GM12878 (cell line): ENCODE results near the gene JADE2. TPM values are rescaled to one million over a fixed set of nuclear protein-coding genes. Genes with fewer than 3 reads are reported as not detected.

Experiments
- ATAC-seq: fragments of 200-7000 bp; cut with Tn5 transposase; 3 replicates; pipeline ENCODE4 v1.9.1; 2020; ENCODE audit warnings: mild to moderate bottlenecking, moderate library complexity
- BruUV-seq: library from RNA; stranded (reverse); fragments of 400-500 nt; replicated peaks from 2 replicates; lab custom pipeline; 2021; lab: Mats Ljungman, UMichigan
- CTCF ChIA-PET: fragments of 300-600 bp; sonication (Branson Sonifier 250); formaldehyde crosslinking; extraction: SDS; loops from one replicate; lab custom pipeline; 2021; ENCODE audit warnings: inconsistent platforms; lab: Yijun Ruan, JAX
- POLR2A ChIA-PET: fragments of 350-600 bp; formaldehyde crosslinking; extraction: SDS; loops from one replicate; lab custom pipeline; 2021; ENCODE audit warnings: inconsistent platforms; lab: Charles Lee
- RAD21 ChIA-PET: fragments of 300-600 bp; sonication (Branson Sonifier 250); formaldehyde crosslinking; loops from one replicate; lab custom pipeline; 2023; ENCODE audit warnings: antibody characterized with exemption; ENCODE audit not compliant: unreplicated experiment; lab: Charles Lee
- SMC1A ChIA-PET: fragments of 300-600 bp; sonication (Branson Sonifier 250); formaldehyde crosslinking; loops from one replicate; lab custom pipeline; 2023; ENCODE audit not compliant: unreplicated experiment, uncharacterized antibody; lab: Charles Lee
- DNase-seq: peaks from one replicate; pipeline ENCODE4 v3.0.0-alpha.2; 2011; ENCODE audit warnings: low read depth, low spot score
- FAIRE-seq: peaks from 3 replicates; lab custom pipeline; 2011; peaks lifted over from hg19 to GRCh38; lab: Jason Lieb, UNC
- H2AFZ ChIP-seq: 2 replicates; pipeline ENCODE4 v1.6.0; 2011; ENCODE audit warnings: low read depth, low read length, control low read depth; ENCODE audit not compliant: control insufficient read depth
- H3K27ac ChIP-seq: 2 replicates; pipeline ENCODE4 v1.5.1; 2011; ENCODE audit warnings: control low read depth; ENCODE audit not compliant: control insufficient read depth, insufficient read depth
- H3K27me3 ChIP-seq, 2 experiments: replicated peaks in 1 of 2; 2 replicates each; pipeline versions ENCODE4 v1.6.0 to v1.6.1; 2011; ENCODE audit warnings: low read length in 1 of 2; ENCODE audit not compliant: control insufficient read depth in 2 of 2, insufficient read depth in 2 of 2
- H3K36me3 ChIP-seq, 2 experiments: 2 replicates each; pipeline ENCODE4 v1.5.1; 2011; ENCODE audit warnings: low read length in 1 of 2; ENCODE audit not compliant: control insufficient read depth in 2 of 2, insufficient read depth in 2 of 2
- H3K4me1 ChIP-seq: 2 replicates; pipeline ENCODE4 v1.6.1; 2011; ENCODE audit warnings: mild to moderate bottlenecking, low read length, moderate library complexity, mixed read lengths; ENCODE audit not compliant: control insufficient read depth, insufficient read depth
- H3K4me2 ChIP-seq: 2 replicates; pipeline ENCODE4 v1.6.0; 2011; ENCODE audit warnings: control low read depth; ENCODE audit not compliant: control insufficient read depth, insufficient read depth
- H3K4me3 ChIP-seq: fragments of 200-600 bp; sonication (generic); 2 replicates; pipeline ENCODE4 v1.5.1; 2016
- H3K79me2 ChIP-seq: 2 replicates; pipeline ENCODE4 v1.6.0; 2011; ENCODE audit warnings: low read length; ENCODE audit not compliant: control insufficient read depth, insufficient read depth
- H3K9ac ChIP-seq: 2 replicates; pipeline ENCODE4 v1.8.0; 2011; ENCODE audit warnings: low read length, control low read depth, mixed read lengths; ENCODE audit not compliant: control insufficient read depth, insufficient read depth
- H3K9me3 ChIP-seq: replicated peaks from 3 replicates; pipeline ENCODE4 v1.5.1; 2011; ENCODE audit warnings: mild to moderate bottlenecking, low read length; ENCODE audit not compliant: control insufficient read depth, insufficient read depth
- H4K20me1 ChIP-seq: 2 replicates; pipeline ENCODE4 v1.6.0; 2011; ENCODE audit not compliant: control insufficient read depth, insufficient read depth
- ATF2 ChIP-seq: IDR thresholded peaks from 2 replicates; pipeline ENCODE4 v1.6.1; 2012; ENCODE audit warnings: low read length, inconsistent platforms
- BMI1 ChIP-seq: fragments of 450-650 bp; IDR thresholded peaks from 2 replicates; pipeline ENCODE4 v1.6.1; 2016; ENCODE audit warnings: mild to moderate bottlenecking, moderate library complexity, borderline replicate concordance
- CBFB ChIP-seq: IDR thresholded peaks from 2 replicates; pipeline ENCODE4 v1.6.1; 2016; ENCODE audit warnings: antibody characterized with exemption, low read depth
- MLLT1 ChIP-seq: fragments of 450-650 bp; IDR thresholded peaks from 2 replicates; pipeline ENCODE4 v1.6.1; 2016; ENCODE audit warnings: mild to moderate bottlenecking
- NFYB ChIP-seq: IDR thresholded peaks from 2 replicates; pipeline ENCODE4 v1.6.1; 2011; ENCODE audit warnings: low read depth, mild to moderate bottlenecking, low read length, improper control_type of control experiment, moderate library complexity; ENCODE audit not compliant: insufficient read depth
- PAX5 ChIP-seq: IDR thresholded peaks from 2 replicates; pipeline ENCODE4 v1.6.1; 2011; ENCODE audit warnings: low read depth, low read length, borderline replicate concordance
- PBX3 ChIP-seq: IDR thresholded peaks from 2 replicates; pipeline ENCODE4 v1.6.1; 2011; ENCODE audit warnings: mild to moderate bottlenecking, low read depth, low read length, moderate library complexity; ENCODE audit not compliant: insufficient replicate concordance
- POLR2AphosphoS2 ChIP-seq: IDR thresholded peaks from 2 replicates; pipeline ENCODE4 v1.6.1; 2011; ENCODE audit warnings: low read depth, mild to moderate bottlenecking, low read length, improper control_type of control experiment, moderate library complexity
- PRDM15 ChIP-seq: fragments of 450-650 bp; formaldehyde crosslinking; IDR thresholded peaks from 2 replicates; pipeline ENCODE4 v1.4.0; 2020; ENCODE audit warnings: mild to moderate bottlenecking, moderate library complexity
- RAD21 ChIP-seq: IDR thresholded peaks from 2 replicates; pipeline ENCODE4 v1.6.1; 2011; ENCODE audit warnings: mild to moderate bottlenecking, low read depth, low read length, moderate library complexity; ENCODE audit not compliant: insufficient read depth
- RELA ChIP-seq: fragments of 450-650 bp; IDR thresholded peaks from 2 replicates; pipeline ENCODE4 v1.8.0; 2014; ENCODE audit warnings: borderline replicate concordance; ENCODE audit not compliant: partially characterized antibody
- USF1 ChIP-seq: IDR thresholded peaks from 2 replicates; pipeline ENCODE4 v1.6.1; 2011; ENCODE audit warnings: borderline replicate concordance, low read depth, mild to moderate bottlenecking, moderate library complexity, mixed read lengths, low read length; ENCODE audit not compliant: insufficient read depth; ENCODE audit errors: extremely low read length
- WRNIP1 ChIP-seq: IDR thresholded peaks from 2 replicates; pipeline ENCODE4 v1.6.1; 2011; ENCODE audit warnings: low read depth, low read length, improper control_type of control experiment, borderline replicate concordance
- WGBS: methylation state at CpG from one replicate; pipeline ENCODE4 v1.1.6; 2016; ENCODE audit warnings: low lambda C conversion rate; ENCODE audit not compliant: insufficient replicate concordance, insufficient coverage; ENCODE audit errors: missing lambda C conversion rate; 5-methylcytosine and 5-hydroxymethylcytosine counted together
- in situ Hi-C: fragments of 300-500 bp; cut with MboI; formaldehyde crosslinking; loops from 9 replicates; pipeline ENCODE4 v1.14.3; 2018; ENCODE audit warnings: mixed read lengths
- intact Hi-C: fragments of 100-400 bp; cut with micrococcal nuclease; formaldehyde crosslinking; loops from one replicate; pipeline ENCODE4 v1.14.2; 2022; ENCODE audit not compliant: unreplicated experiment
- polyA plus RNA-seq, 11 experiments: library from polyadenylated mRNA; depleted of rRNA in 4 of 11; unstranded in 6 of 11; stranded (reverse) in 5 of 11; fragments of >200 nt; fragmentation: Nextera tagmentation in 4 of 11; fragmentation: Illumina TruSeq in 1 of 11; extraction: Ambion mirVana in 4 of 11; extraction: Trizol in 1 of 11; gene quantifications; 1 replicate in 1 of 11; 2 replicates in 10 of 11; pipeline versions ENCODE4 v1.2.1 to v1.2.3, GENCODE V29; 2011 to 2016; ENCODE audit warnings: inconsistent platforms in 2 of 11, missing spikeins in 2 of 11, low read depth in 1 of 11
- total RNA-seq, 4 experiments: library from RNA; depleted of rRNA in 3 of 4; stranded (reverse); fragments of >200 nt in 3 of 4; fragmentation: Illumina TruSeq in 1 of 4; extraction: Trizol in 1 of 4; gene quantifications; 2 replicates each; pipeline versions ENCODE4 v1.2.1 to v1.2.3, GENCODE V29; 2013 to 2021

The JADE2 gene
- total and polyA plus RNA-seq, 10 of the 15 experiments (the other 5 are each of a cell fraction or from before 2014, with no cell fraction given) = 1.5 to 67.0 (median 22.4) TPM

- TF ChIP-seq PRDM15 (CRISPR knock-in tag) = no peak
Measured at GRCh38 chr5:134559672-134560071, 34.2 kb downstream of the JADE2 start (continued).

GRCh38 chr5:134560698-134561097, 35.2 kb downstream of the JADE2 start:
- no peak for ATAC-seq
- no TSS peak for BruUV-seq
- peaks cover 15% of the 10 kb centered on the region for H3K79me2 ChIP-seq
- no peak overlapping the region for H3K9ac ChIP-seq
- no peak overlapping the region for H3K4me3 ChIP-seq
- H2AFZ ChIP-seq = no peak overlapping the region
- no peak overlapping the region for H3K4me2 ChIP-seq
- 99% methylated on average over 15 of the region's 15 CpGs for WGBS
- RAD21 ChIA-PET = interaction anchor here (0.5 kb wide), 1 partner anchor 176 kb away, joined by 3 read pairs; no protein-coding TSS in a partner anchor
- SMC1A ChIA-PET = interaction anchor here (1.0 to 1.3 kb wide), 2 partner anchors 28 to 257 kb away, joined by 3 to 7 read pairs; no protein-coding TSS in a partner anchor
- no peak overlapping the region for H3K27ac ChIP-seq
- H4K20me1 ChIP-seq = no peaks in the 10 kb centered on the region
- intact Hi-C loops (no loop called here), in situ Hi-C loops (no loop called here)
- no peaks in the 10 kb centered on the region for H3K27me3 ChIP-seq
- no peak for DNase-seq
- no peaks in the 10 kb centered on the region for H3K9me3 ChIP-seq
- H3K4me1 ChIP-seq = peaks cover 12% of the 10 kb centered on the region
- CTCF ChIA-PET = no interaction called here
- no peak for FAIRE-seq
- POLR2A ChIA-PET = no interaction called here
- H3K36me3 ChIP-seq = peaks cover 39 to 52% of the 10 kb centered on the region in 2 experiments
- TF ChIP-seq CBFB (no peak), RELA (no peak), PBX3 (no peak), WRNIP1 (no peak), ATF2 (no peak), RAD21 (no peak), USF1 (no peak), NFYB (no peak), POLR2AphosphoS2 (no peak), MLLT1 (no peak), PAX5 (no peak), BMI1 (no peak)
